GM23248 (cell line): ENCODE measurements around the gene EIF3A. TPM values are rescaled to one million over a fixed set of nuclear protein-coding genes. Genes with fewer than 3 reads are reported as not detected.

ENCODE experiments used
- DNase-seq: peaks from one replicate; pipeline ENCODE4 v3.0.0-alpha.2; 2015
- H2AFZ ChIP-seq: fragments of 200-600 bp; sonication (generic); 2 replicates; pipeline ENCODE4 v1.6.1; 2016; ENCODE audit warnings: antibody characterized with exemption
- H3F3A ChIP-seq: fragments of 200-600 bp; sonication (generic); 2 replicates; pipeline ENCODE4 v1.6.1; 2016; ENCODE audit warnings: mild to moderate bottlenecking, antibody characterized with exemption, mixed run types; ENCODE audit not compliant: insufficient read depth
- H3K27ac ChIP-seq: fragments of 200-600 bp; sonication (generic); 2 replicates; pipeline ENCODE4 v1.5.1; 2016; ENCODE audit warnings: mild to moderate bottlenecking
- H3K27me3 ChIP-seq: fragments of 200-600 bp; sonication (generic); replicated peaks from 2 replicates; pipeline ENCODE4 v1.6.1; 2016; ENCODE audit warnings: mild to moderate bottlenecking; ENCODE audit not compliant: insufficient read depth
- H3K36me3 ChIP-seq: fragments of 200-600 bp; sonication (generic); 2 replicates; pipeline ENCODE4 v1.6.1; 2016; ENCODE audit warnings: low read depth, mild to moderate bottlenecking
- H3K4me1 ChIP-seq: fragments of 200-600 bp; sonication (generic); 2 replicates; pipeline ENCODE4 v1.6.1; 2016; ENCODE audit warnings: mild to moderate bottlenecking; ENCODE audit not compliant: insufficient read depth
- H3K4me2 ChIP-seq: fragments of 200-600 bp; sonication (generic); one replicate; pipeline ENCODE4 v1.6.1; 2016; ENCODE audit warnings: mild to moderate bottlenecking; ENCODE audit not compliant: unreplicated experiment
- H3K4me3 ChIP-seq: fragments of 200-600 bp; sonication (generic); 2 replicates; pipeline ENCODE4 v1.5.1; 2016; ENCODE audit warnings: mild to moderate bottlenecking
- H3K79me2 ChIP-seq: fragments of 200-600 bp; sonication (generic); 2 replicates; pipeline ENCODE4 v1.6.1; 2016; ENCODE audit warnings: mild to moderate bottlenecking; ENCODE audit not compliant: insufficient read depth
- H3K9ac ChIP-seq: fragments of 200-600 bp; sonication (generic); 2 replicates; pipeline ENCODE4 v1.6.1; 2016; ENCODE audit warnings: mild to moderate bottlenecking
- H3K9me2 ChIP-seq: fragments of 200-600 bp; sonication (generic); 2 replicates; pipeline ENCODE4 v1.6.1; 2016; ENCODE audit warnings: mixed run types, mild to moderate bottlenecking, moderate library complexity; ENCODE audit not compliant: insufficient read depth
- H3K9me3 ChIP-seq: fragments of 200-600 bp; sonication (generic); one replicate; pipeline ENCODE4 v1.6.1; 2017; ENCODE audit warnings: low read depth
- H4K20me1 ChIP-seq: fragments of 200-600 bp; sonication (generic); 2 replicates; pipeline ENCODE4 v1.6.0; 2016; ENCODE audit not compliant: insufficient read depth
- EZH2 ChIP-seq: fragments of 200-600 bp; sonication (generic); IDR thresholded peaks from 2 replicates; pipeline ENCODE4 v1.6.1; 2018; ENCODE audit warnings: antibody characterized with exemption, mild to moderate bottlenecking; ENCODE audit not compliant: insufficient read depth, poor library complexity, severe bottlenecking
- EZH2phosphoT487 ChIP-seq: fragments of 200-600 bp; sonication (generic); IDR thresholded peaks from 2 replicates; pipeline ENCODE4 v1.6.1; 2018; ENCODE audit warnings: antibody characterized with exemption, moderate library complexity, mild to moderate bottlenecking, low read depth; ENCODE audit not compliant: insufficient read depth
- WGBS, 2 experiments: methylation state at CpG; one replicate each; pipeline ENCODE4 v1.1.6; 2015 to 2017; ENCODE audit warnings: low lambda C conversion rate in 2 of 2, low coverage in 1 of 2; ENCODE audit errors: missing lambda C conversion rate in 2 of 2; 5-methylcytosine and 5-hydroxymethylcytosine counted together
- in situ Hi-C: fragments of 300-500 bp; cut with MboI; formaldehyde crosslinking; loops from 2 replicates; pipeline ENCODE4 v1.15.0; 2020
- polyA plus RNA-seq: library from polyadenylated mRNA; unstranded; fragments of >200 nt; fragmentation: Nextera tagmentation; extraction: Ambion mirVana; gene quantifications from 2 replicates; pipeline ENCODE4 v1.2.1, GENCODE V29; 2016
- total RNA-seq: library from RNA; depleted of rRNA; stranded (reverse); fragments of >200 nt; shearing (Covaris generic); gene quantifications from 2 replicates; pipeline ENCODE4 v1.2.3, GENCODE V29; 2014; rRNA removed

The EIF3A gene, protein sequence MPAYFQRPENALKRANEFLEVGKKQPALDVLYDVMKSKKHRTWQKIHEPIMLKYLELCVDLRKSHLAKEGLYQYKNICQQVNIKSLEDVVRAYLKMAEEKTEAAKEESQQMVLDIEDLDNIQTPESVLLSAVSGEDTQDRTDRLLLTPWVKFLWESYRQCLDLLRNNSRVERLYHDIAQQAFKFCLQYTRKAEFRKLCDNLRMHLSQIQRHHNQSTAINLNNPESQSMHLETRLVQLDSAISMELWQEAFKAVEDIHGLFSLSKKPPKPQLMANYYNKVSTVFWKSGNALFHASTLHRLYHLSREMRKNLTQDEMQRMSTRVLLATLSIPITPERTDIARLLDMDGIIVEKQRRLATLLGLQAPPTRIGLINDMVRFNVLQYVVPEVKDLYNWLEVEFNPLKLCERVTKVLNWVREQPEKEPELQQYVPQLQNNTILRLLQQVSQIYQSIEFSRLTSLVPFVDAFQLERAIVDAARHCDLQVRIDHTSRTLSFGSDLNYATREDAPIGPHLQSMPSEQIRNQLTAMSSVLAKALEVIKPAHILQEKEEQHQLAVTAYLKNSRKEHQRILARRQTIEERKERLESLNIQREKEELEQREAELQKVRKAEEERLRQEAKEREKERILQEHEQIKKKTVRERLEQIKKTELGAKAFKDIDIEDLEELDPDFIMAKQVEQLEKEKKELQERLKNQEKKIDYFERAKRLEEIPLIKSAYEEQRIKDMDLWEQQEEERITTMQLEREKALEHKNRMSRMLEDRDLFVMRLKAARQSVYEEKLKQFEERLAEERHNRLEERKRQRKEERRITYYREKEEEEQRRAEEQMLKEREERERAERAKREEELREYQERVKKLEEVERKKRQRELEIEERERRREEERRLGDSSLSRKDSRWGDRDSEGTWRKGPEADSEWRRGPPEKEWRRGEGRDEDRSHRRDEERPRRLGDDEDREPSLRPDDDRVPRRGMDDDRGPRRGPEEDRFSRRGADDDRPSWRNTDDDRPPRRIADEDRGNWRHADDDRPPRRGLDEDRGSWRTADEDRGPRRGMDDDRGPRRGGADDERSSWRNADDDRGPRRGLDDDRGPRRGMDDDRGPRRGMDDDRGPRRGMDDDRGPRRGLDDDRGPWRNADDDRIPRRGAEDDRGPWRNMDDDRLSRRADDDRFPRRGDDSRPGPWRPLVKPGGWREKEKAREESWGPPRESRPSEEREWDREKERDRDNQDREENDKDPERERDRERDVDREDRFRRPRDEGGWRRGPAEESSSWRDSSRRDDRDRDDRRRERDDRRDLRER (N-terminal part only)
- total RNA-seq (91.3 and 98.6 TPM in 2 replicates), polyA plus RNA-seq (74.5 and 74.9 TPM in 2 replicates)

DNA sequence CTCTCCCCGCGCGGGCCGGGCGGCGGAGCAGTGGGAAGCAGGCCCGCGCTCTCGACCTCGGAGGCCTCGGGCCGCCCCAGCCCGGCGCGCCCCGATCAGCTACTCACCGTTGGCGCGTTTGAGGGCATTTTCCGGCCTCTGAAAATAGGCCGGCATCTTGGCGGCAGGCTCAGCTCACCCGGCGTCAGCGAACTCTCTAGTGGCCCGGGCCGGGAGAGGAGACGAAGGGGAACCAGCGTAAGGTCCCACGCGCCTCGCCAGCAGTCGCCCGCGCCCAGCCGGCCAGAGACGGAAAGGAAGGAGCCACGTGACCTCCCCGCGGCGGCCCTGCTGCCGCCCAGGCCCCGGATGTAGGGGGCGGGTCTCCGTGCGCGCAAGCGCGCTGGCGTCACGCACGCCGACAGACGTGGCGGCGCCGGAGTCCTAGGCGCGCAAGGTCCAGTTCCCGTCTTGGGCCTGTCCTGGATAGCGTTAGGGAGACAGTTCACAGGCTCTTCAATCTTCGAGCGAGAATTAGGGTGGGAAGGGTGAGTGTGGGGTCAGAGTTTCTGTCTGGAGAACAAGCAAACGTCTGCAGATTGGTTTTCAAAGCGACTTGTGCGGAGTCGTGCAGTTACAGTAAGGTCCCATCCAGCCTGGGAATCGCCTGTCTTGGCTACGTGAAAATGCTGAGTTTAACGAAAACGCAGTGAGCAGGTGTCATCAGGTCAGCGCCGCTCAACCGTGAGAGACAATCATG, at the start of gene EIF3A:
Gene EIF3A (minus strand): TSS at position 297 of the 739 bp plus-strand sequence. CDS start 141 bp downstream, at position 156.
- no peaks in the 10 kb centered on the region for H3K36me3 ChIP-seq
- WGBS, 2 experiments, result 1% methylated on average over 63 to 70 of the region's 74 CpGs
- H3K9me2 ChIP-seq, result no peaks in the 10 kb centered on the region
- H3F3A ChIP-seq, result peaks cover 24% of the 10 kb centered on the region
- peak within 1 kb of the TSS; percentile 90 for H3K4me2 ChIP-seq
- H3K9ac ChIP-seq, result peak within 1 kb of the TSS; percentile 100
- H3K4me1 ChIP-seq, result peaks cover 8% of the 10 kb centered on the region; the same call in 1 of the 2 replicates
- no peaks in the 10 kb centered on the region for H3K27me3 ChIP-seq
- in situ Hi-C loops, result no loop called here
- no peaks in the 10 kb centered on the region for H3K9me3 ChIP-seq
- peak within 1 kb of the TSS; percentile 75 for H2AFZ ChIP-seq
- peak within 1 kb of the TSS; percentile 99 for H3K27ac ChIP-seq
- TF ChIP-seq EZH2phosphoT487, result no peak
- no peak for TF ChIP-seq EZH2
- H4K20me1 ChIP-seq, result peaks cover 20% of the 10 kb centered on the region; the same call in 1 of the 2 replicates
- peak; percentile 97 for DNase-seq
- H3K79me2 ChIP-seq, result peaks cover 57% of the 10 kb centered on the region
- peak within 1 kb of the TSS; percentile 99 for H3K4me3 ChIP-seq

- TF ChIP-seq EZH2, result no peak
- H3K4me2 ChIP-seq, result no peak overlapping the region
- H3F3A ChIP-seq, result peaks cover 3% of the 10 kb centered on the region
- no peaks in the 10 kb centered on the region for H3K9me3 ChIP-seq
- peaks cover 42% of the 10 kb centered on the region for H3K36me3 ChIP-seq
- no peaks in the 10 kb centered on the region for H3K27me3 ChIP-seq
- no peaks in the 10 kb centered on the region for H3K79me2 ChIP-seq
- H3K4me1 ChIP-seq, result peaks cover 10% of the 10 kb centered on the region; the same call in 1 of the 2 replicates
- no peak for DNase-seq
- no peak overlapping the region for H2AFZ ChIP-seq
- H3K9ac ChIP-seq, result no peak overlapping the region
- H3K27ac ChIP-seq, result no peak overlapping the region
- H4K20me1 ChIP-seq, result no peaks in the 10 kb centered on the region
- H3K9me2 ChIP-seq, result no peaks in the 10 kb centered on the region
- in situ Hi-C loops, result no loop called here
- no peak overlapping the region for H3K4me3 ChIP-seq
- 94 to 97% methylated on average over 4 of the region's 4 CpGs for WGBS, 2 experiments
These were observed 49.1 kb upstream of the EIF3A start for GRCh38 chr10:119129721-119130120.

DNA sequence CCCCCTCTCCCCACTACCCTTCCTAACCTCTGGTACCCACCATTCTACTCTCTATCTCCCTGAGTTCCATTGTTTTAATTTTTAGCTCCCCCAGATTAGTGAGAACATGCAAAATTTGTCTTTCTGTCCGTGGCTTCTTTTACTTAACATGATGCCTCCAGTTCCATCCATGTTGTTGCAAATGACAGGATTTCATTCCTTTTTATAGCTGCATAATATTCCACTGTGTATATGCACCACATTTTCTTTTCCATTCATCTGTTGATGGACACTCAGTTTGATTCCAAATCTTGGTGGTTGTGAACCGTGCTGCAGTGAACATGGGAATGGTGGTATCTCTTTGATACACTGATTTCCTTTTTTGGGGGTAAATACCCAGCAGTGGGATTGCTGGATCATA, 45.3 kb upstream of the EIF3A start:
- Histone ChIP-seq H3K27ac (no peak overlapping the region), H3K36me3 (peaks cover 38% of the 10 kb centered on the region), H2AFZ (no peak overlapping the region), H3K4me1 (no peaks in the 10 kb centered on the region), H3K27me3 (no peaks in the 10 kb centered on the region), H3K9me3 (no peaks in the 10 kb centered on the region), H3K4me2 (no peak overlapping the region), H3F3A (no peaks in the 10 kb centered on the region; the same call in 1 of the 2 replicates), H4K20me1 (no peaks in the 10 kb centered on the region), H3K9ac (no peak overlapping the region), H3K79me2 (no peaks in the 10 kb centered on the region), H3K9me2 (no peaks in the 10 kb centered on the region), H3K4me3 (no peak overlapping the region)
- TF ChIP-seq EZH2 (no peak), EZH2phosphoT487 (no peak)
- WGBS, 2 experiments, result 92 to 98% methylated on average over 2 of the region's 2 CpGs
- no peak for DNase-seq
- in situ Hi-C loops, result no loop called here
